ENCODE measurements around the gene ZNF845. TPM values are rescaled to one million over a fixed set of nuclear protein-coding genes. Genes with fewer than 3 reads are reported as not detected.
A peak's percentile ranks its signal among the peaks of the same experiment; 100 is the strongest.
"Not testable (repeated sequence)": the region's sequence is repeated elsewhere in the genome, so short reads cannot be mapped to it uniquely, and the experiment has no call there.

ZNF845 gene
- total and polyA plus RNA-seq, 2 donors (not counting 3 experiments of a cell fraction or from before 2014, with no cell fraction given) = 0.88 to 4.6 TPM

GRCh38 chr19:53360056-53360455 lies 26.5 kb downstream of the ZNF845 start:
- H3K36me3 ChIP-seq (ENCODE audit: control insufficient read depth in 2 of 2, extremely low read depth in 1 of 2, insufficient read depth in 2 of 2, low read length in 2 of 2); H3K4me2 ChIP-seq (ENCODE audit: insufficient read depth, low read length); DNase-seq (ENCODE audit: low read depth, low spot score); FAIRE-seq; H3K4me1 ChIP-seq (ENCODE audit: control insufficient read depth, extremely low read depth, insufficient read depth, low read length); dilution Hi-C loops (cut with MboI; ENCODE audit: extremely low pct_ligation_motif_present, low sequenced_read_pairs); H3K4me3 ChIP-seq (replicated peaks in 1 of 3; ENCODE audit: insufficient read depth in 1 of 3, low read depth in 1 of 3, low read length in 3 of 3); H3K27me3 ChIP-seq (ENCODE audit: control insufficient read depth in 2 of 2, insufficient read depth in 2 of 2, low read length in 2 of 2); H4K20me1 ChIP-seq (replicated peaks; ENCODE audit: control insufficient read depth, extremely low read depth, insufficient read depth, low read length); H3K79me2 ChIP-seq (ENCODE audit: control insufficient read depth, insufficient read depth, low read length); H3K9me1 ChIP-seq (replicated peaks; ENCODE audit: control insufficient read depth, extremely low read depth, insufficient read depth, low read length); POLR2A ChIA-PET; H2AFZ ChIP-seq (ENCODE audit: low read depth, low read length); H3K9ac ChIP-seq (replicated peaks; ENCODE audit: extremely low read depth, insufficient read depth, low read length); BruUV-seq (replicated peaks); H3K27ac ChIP-seq (ENCODE audit: insufficient read depth, low read depth, low read length); H3K9me3 ChIP-seq (replicated peaks; ENCODE audit: control insufficient read depth, insufficient read depth, low read length): not testable (repeated sequence)
- intact Hi-C loops (cut with micrococcal nuclease) = loop anchor here (5.0 to 10.0 kb wide), 2 partner anchors 105 to 283 kb away; partner anchors contain the start of genes VN1R2 and ZNF677
- CTCF ChIA-PET = interaction anchor here (2.9 kb wide), 1 partner anchor 165 kb away, joined by 19 read pairs; no protein-coding TSS in a partner anchor

GRCh38 chr19:53365134-53365898 lies 31.8 kb downstream of the ZNF845 start, which contains the start of gene ZNF525:
Gene ZNF525, plus strand, starts transcription at chr19:53365705. Its CDS starts 6,577 bp downstream, at chr19:53372282.
- Histone ChIP-seq H3K36me3 (ENCODE audit: control insufficient read depth in 2 of 2, extremely low read depth in 1 of 2, insufficient read depth in 2 of 2, low read length in 2 of 2) (no peaks in the 10 kb centered on the region), H3K9me3 (replicated peaks; ENCODE audit: control insufficient read depth, insufficient read depth, low read length) (no peaks in the 10 kb centered on the region), H4K20me1 (replicated peaks; ENCODE audit: control insufficient read depth, extremely low read depth, insufficient read depth, low read length) (no peaks in the 10 kb centered on the region), H3K9me1 (replicated peaks; ENCODE audit: control insufficient read depth, extremely low read depth, insufficient read depth, low read length) (no peaks in the 10 kb centered on the region), H3K4me2 (ENCODE audit: insufficient read depth, low read length) (peak within 1 kb of the TSS; percentile 89), H3K4me3 (replicated peaks in 1 of 3; ENCODE audit: insufficient read depth in 1 of 3, low read depth in 1 of 3, low read length in 3 of 3) (peak within 1 kb of the TSS; percentile 53 to 88 (median 56)), H3K79me2 (ENCODE audit: control insufficient read depth, insufficient read depth, low read length) (no peaks in the 10 kb centered on the region), H3K27me3 (ENCODE audit: control insufficient read depth in 2 of 2, insufficient read depth in 2 of 2, low read length in 2 of 2) (no peaks in the 10 kb centered on the region), H3K4me1 (ENCODE audit: control insufficient read depth, extremely low read depth, insufficient read depth, low read length) (peaks cover 2% of the 10 kb centered on the region), H2AFZ (ENCODE audit: low read depth, low read length) (peak within 1 kb of the TSS; percentile 100), H3K27ac (ENCODE audit: insufficient read depth, low read depth, low read length) (no peak within 1 kb of the TSS), H3K9ac (replicated peaks; ENCODE audit: extremely low read depth, insufficient read depth, low read length) (peak within 1 kb of the TSS; percentile 53)
- peak; percentile 40 for FAIRE-seq
- dilution Hi-C loops (cut with MboI; ENCODE audit: extremely low pct_ligation_motif_present, low sequenced_read_pairs) (no loop called here), intact Hi-C loops (cut with micrococcal nuclease) (loop anchor here (1.0 to 10.0 kb wide), 3 partner anchors 29 to 170 kb away; partner anchors contain the start of genes VN1R2, ZNF677 and ZNF765)
- ChIA-PET CTCF (interaction anchor here (0.5 to 0.9 kb wide), 2 partner anchors 29 to 381 kb away, joined by 3 to 4 read pairs; no protein-coding TSS in a partner anchor), POLR2A (no interaction called here)
- BruUV-seq (replicated peaks) = no TSS peak
- peak; percentile 67 for DNase-seq (ENCODE audit: low read depth, low spot score)
- TF ChIP-seq CTCF (IDR thresholded peaks at IDR 0.05; ENCODE audit: extremely low read depth in 1 of 2, insufficient read depth in 1 of 2, low read depth in 1 of 2, low read length in 2 of 2) (peak in 1 of 2 donors; percentile 16), POLR2A (IDR thresholded peaks at IDR 0.05; ENCODE audit: low read depth, low read length) (peak; percentile 43), POLR2AphosphoS5 (IDR thresholded peaks at IDR 0.05; ENCODE audit: insufficient read depth, low read depth, low read length) (peak; percentile 29), JUN (IDR thresholded peaks at IDR 0.05; ENCODE audit: borderline replicate concordance, insufficient read depth, insufficient read length, low read depth) (no peak), EZH2 (IDR thresholded peaks at IDR 0.05; ENCODE audit: borderline replicate concordance, low read depth, low read length, severe bottlenecking) (no peak)

Measured in endothelial cell of umbilical vein (primary cell).